Endometrial microvascular endothelial cells (primary cell): ENCODE results near the gene HP. TPM values are rescaled to one million over a fixed set of nuclear protein-coding genes. Genes with fewer than 3 reads are reported as not detected.

Source experiments
- total RNA-seq: library from RNA; depleted of rRNA; stranded (reverse); fragments of >200 nt; gene quantifications from one replicate; pipeline ENCODE4 v1.2.3, GENCODE V29; 2015; ENCODE audit errors: inconsistent ontology term

Gene HP
- total RNA-seq, 1 donor from 2014 or later = not detected

Other genes starting within 250 kb of the HP start
- 67.8 TPM for gene AP1G1, start 245.7 kb upstream of the HP start, total RNA-seq
- 14.0 TPM for gene ATXN1L, start 208.5 kb upstream of the HP start, total RNA-seq
- gene ZNF821, start 170.3 kb upstream of the HP start, total RNA-seq = 10.5 TPM
- gene IST1, start 159.0 kb upstream of the HP start, total RNA-seq = 204 TPM
- not detected for gene PKD1L3, start 54.1 kb upstream of the HP start, total RNA-seq
- 8.8 TPM for gene DHODH, start 45.8 kb upstream of the HP start, total RNA-seq
- not detected for gene HPR, start 8.7 kb downstream of the HP start, total RNA-seq
- 16.1 TPM for gene TXNL4B, start 39.1 kb downstream of the HP start, total RNA-seq
- 39.6 TPM for gene DHX38, start 39.3 kb downstream of the HP start, total RNA-seq
- gene PMFBP1, start 117.7 kb downstream of the HP start, total RNA-seq = not detected